IPS-18c (cell line): Measurements from ENCODE around the gene ATG5.
"Not testable (repeated sequence)": the region's sequence is repeated elsewhere in the genome, so short reads cannot be mapped to it uniquely, and the experiment has no call there.

Source experiments
- H3K4me3 ChIP-seq: 2 replicates; pipeline ENCODE4 v1.7.0; 2013; ENCODE audit warnings: low read depth, mild to moderate bottlenecking, low read length, moderate library complexity; ENCODE audit not compliant: insufficient read depth
- H3K9me3 ChIP-seq: one replicate; pipeline ENCODE4 v1.6.1; 2013; ENCODE audit warnings: mild to moderate bottlenecking, low read length, moderate library complexity; ENCODE audit not compliant: control insufficient read depth, insufficient read depth

Gene ATG5

DNA sequence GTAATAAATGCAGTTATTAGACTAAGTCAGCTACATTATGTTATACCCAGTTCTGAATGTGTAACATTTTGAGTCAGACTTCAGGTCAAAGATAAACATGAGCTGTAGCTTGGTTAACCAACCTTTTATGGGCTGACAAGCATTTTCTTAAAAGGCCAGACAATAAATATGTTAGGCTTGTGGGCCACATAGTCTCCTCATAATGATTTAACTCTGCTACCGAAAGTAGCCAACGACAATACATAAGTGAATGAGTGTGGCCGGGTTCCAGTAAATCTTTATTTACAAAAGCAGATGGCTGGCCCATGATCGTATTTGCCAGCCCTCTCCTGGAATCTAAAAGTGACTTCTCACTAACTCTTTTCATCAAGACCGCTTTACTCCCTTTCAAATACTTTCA, 49.9 kb downstream of the ATG5 start:
- Histone ChIP-seq H3K4me3 (no peak overlapping the region), H3K9me3 (no peaks in the 10 kb centered on the region)

DNA sequence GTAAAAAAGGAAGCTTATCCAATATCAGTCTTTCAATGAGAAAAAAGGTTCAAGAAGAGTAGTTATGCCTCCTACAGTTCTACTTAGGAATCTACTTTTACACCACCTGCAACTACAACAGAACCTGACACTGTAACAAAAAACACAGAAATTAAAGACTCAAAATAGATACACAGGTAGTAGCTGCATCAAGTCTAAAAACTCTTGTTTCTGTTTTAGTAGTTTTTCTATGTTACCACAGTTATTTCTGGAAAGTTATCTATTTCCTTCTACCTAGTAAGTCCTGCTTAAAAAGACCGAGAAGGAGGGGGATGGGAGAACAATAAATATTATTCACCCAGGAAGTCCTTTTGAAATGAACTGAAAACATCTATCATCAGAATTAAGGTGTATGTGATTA, 52.5 kb downstream of the ATG5 start:
- Histone ChIP-seq H3K9me3 (peaks cover 4% of the 10 kb centered on the region), H3K4me3 (no peak overlapping the region)

DNA sequence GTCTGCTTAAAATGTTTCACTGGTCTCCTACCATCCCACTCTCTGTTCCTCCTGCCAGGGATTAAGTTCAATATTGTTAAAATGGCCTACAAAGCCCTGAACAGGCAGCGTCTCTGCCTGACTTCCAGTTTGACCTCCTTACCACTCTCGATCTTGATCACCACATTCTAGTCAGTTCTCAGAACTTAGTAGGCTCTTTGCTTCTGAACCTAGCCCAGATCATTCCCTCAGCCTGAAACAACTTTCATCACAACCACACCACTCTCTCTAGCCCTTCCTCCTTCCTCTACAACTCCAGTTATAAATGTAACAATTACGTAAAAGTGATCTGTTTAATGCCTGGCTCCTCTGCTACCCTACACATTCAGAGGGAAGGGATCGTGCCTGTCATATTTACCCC, 53.3 kb downstream of the ATG5 start:
- Histone ChIP-seq H3K4me3 (no peak overlapping the region), H3K9me3 (peaks cover 4% of the 10 kb centered on the region)

DNA sequence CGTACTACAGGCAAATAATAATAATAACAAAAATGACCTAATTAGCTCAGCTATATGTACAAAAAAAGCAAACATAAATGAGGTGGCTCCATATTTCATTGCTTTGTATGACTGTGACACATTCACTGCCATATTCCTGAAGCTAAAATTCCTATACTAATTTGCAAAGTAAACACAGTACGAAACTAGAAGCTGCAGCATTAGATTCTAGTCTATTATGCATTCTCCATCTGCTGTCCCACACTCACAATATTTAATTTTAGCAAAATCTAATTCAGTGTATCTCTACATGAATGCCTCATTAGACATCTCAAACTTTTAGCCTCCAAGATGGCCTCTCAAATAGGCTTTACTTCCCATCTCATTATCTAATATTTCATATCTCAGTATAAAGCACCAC, 55.1 kb downstream of the ATG5 start:
- Histone ChIP-seq H3K4me3 (no peak overlapping the region), H3K9me3 (peaks cover 4% of the 10 kb centered on the region)

DNA sequence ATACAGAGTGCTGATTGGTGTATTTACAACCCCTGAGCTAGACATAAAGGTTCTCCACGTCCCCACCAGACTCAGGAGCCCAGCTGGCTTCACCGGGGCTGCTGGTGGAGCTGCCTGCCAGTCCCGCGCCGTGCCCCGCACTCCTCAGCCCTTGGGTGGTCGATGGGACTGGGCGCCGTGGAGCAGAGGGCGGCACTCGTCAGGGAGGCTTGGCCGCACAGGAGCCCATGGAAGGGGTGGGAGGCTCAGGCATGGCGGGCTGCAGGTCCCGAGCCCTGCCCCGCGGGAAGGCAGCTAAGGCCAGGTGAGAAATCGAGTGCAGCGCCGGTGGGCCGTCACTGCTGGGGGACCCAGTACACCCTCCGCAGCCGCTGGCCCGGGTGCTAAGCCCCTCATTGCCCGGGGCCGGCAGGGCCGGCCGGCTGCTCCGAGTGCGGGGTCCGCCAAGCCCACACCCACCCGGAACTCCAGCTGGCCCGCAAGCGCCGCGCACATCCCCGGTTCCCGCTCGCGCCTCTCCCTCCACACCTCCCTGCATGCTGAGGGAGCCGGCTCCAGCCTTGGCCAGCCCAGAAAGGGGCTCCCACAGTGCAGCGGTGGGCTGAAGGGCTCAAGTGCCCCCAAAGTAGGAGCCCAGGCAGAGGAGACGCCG, 56.2 kb downstream of the ATG5 start:
- not testable (repeated sequence) for H3K4me3 ChIP-seq, H3K9me3 ChIP-seq

DNA sequence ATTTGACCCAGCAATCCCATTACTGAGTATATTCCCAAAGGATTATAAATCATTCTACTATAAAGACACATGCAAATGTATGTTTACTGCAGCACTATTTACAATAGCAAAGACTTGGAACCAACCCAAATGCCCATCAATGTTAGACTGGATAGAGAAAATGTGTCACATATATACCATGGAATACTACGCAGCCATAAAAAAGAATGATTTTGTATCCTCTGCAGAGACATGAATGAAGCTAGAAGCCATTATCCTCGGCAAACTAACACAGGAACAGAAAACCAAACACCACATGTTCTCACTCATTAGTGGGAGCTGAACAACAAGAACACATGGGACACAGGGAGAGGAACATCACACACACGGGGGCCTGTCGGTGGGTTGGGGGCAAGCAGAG, 57.1 kb downstream of the ATG5 start:
- not testable (repeated sequence) for H3K4me3 ChIP-seq, H3K9me3 ChIP-seq

DNA sequence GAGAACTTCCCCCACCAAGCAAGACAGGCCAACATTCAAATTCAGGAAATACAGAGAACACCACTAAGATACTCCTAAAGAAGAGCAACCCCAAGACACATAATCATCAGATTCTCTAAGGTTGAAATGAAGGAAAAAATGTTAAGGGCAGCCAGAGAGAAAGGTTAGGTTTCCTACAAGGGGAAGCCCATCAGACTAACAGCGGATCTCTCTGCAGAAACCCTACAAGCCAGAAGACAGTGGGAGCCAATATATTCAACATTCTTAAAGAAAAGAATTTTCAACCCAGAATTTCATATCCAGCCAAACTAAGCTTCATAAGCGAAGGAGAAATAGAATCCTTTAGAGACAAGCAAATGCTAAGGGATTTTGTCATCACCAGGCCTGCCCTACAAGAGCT, 61.1 kb downstream of the ATG5 start:
- H3K9me3 ChIP-seq, H3K4me3 ChIP-seq: not testable (repeated sequence)

DNA sequence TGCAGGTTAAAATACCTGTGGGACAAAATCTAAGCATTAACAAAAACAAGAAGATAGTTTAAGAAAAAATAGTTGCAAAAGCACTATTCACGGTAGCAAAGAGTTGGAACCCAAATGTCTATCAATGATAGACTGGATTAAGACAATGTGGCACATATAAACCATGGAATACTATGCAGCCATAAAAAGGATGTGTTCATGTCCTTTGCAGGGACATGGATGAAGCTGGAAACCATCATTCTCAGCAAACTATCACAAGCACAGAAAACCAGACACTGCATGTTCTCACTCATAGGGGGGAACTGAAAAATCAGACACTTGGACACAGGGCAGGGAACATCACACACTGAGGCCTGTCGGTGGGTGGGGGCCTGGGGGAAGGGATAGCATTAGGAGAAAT, 65.8 kb downstream of the ATG5 start:
- H3K4me3 ChIP-seq, H3K9me3 ChIP-seq: not testable (repeated sequence)

DNA sequence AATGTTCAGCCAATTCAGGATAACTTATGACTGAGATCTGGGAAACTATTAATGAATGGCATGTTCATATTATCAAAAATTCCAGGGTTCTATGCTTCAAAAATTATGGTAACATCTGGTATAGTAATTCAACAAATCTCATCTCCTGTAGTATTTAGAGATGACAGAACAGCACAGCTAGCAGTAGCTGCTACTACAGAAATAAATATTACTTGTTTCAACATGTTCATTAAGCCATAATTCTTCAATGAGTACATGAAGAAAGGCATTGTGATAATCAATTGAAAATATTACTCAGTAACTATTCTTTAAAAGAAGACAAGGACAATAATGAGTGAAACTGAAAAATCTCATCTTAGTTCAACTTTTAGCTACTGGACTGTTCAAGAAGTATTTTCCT, 66.8 kb downstream of the ATG5 start:
- Histone ChIP-seq H3K9me3 (no peaks in the 10 kb centered on the region), H3K4me3 (no peak overlapping the region)

DNA sequence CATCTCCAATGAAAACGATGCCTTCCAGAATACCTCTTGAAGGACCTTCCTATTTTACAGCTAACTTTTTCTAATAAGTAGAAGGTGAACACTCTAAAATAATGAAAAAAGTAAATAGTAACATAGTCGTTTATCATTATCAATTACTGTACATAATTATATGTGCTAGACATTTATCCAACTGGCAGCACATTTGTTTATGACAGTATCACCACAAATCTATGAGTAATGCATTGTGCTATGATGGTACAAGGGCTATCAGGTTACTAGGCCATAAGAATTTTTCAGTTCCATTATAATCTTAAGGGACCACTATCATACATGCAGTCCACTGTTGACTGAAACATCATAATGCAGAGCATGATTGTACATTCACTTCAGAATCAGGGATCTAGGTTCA, 68.4 kb downstream of the ATG5 start:
- Histone ChIP-seq H3K4me3 (no peak overlapping the region), H3K9me3 (no peaks in the 10 kb centered on the region)

DNA sequence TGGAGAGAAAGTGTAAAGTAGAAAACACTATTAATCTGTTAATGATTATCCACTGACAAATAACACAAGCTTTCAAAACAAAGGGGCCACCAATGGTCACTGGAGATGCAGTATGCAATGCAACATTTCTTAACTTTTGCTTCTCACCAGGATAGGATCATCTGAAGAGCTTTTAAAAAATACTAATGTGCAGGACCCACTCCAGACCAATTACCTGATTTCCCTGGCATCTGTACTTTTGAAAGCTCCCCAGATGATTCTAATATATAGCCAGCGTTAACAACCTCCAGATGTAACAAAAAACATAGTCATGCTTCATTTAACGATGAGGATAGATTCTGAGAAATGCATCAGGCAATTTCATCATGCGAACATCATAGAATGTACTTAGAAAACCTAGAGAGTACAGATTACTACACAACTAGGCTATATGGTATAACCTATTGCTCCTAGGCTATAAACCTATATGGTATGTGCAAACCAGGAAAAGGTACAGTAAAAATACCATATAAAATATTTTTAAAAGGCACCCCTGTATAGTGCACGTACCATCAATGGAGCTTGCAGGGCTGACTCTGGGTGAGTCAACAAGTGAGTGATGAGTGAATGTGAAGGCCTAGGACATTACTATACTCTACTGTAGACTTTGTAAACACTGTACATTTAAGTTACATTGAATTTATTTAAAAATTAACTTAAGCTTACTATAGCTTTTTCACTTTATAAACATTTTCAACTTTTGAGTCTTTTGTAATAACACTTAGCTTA, 69.2 kb downstream of the ATG5 start:
- Histone ChIP-seq H3K9me3 (no peaks in the 10 kb centered on the region), H3K4me3 (no peak overlapping the region)

DNA sequence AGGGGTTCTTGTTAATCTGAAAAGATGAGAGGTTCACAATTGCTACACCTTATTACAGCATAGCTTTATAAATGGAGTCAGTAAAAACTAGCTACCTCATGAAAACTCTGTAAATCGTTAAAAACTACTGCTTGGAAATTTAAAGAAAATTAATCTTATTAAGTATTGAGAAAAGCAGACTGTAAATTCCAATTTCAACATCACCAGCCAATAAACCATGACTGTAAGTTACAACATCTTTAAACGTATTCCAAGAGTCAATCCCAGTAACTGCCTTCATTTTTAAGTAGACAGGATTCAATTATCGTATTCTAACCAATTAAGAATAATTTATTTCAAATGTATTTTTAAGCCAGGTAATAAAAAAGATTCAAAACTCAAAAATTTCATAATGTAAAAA, 70.3 kb downstream of the ATG5 start:
- Histone ChIP-seq H3K4me3 (no peak overlapping the region), H3K9me3 (no peaks in the 10 kb centered on the region)

DNA sequence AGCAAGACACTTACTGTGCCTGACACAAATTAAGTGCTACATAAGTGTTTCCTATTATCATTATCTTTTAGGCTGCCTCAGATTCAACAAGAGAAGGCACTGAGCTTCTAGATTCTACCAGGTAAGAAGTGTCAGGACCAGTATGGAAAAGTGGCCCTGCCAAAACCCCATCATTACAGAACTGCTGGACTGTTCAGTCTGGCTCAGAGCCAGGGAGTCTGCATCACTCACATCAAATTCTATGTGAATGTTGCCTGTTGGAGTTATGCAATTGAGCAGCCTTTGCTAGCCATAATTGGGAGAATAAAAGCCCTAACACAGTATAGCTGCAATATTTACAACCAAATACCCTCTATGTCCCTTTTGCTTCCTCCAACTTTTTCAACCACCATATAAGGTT, 70.9 kb downstream of the ATG5 start:
- no peak overlapping the region for H3K4me3 ChIP-seq

DNA sequence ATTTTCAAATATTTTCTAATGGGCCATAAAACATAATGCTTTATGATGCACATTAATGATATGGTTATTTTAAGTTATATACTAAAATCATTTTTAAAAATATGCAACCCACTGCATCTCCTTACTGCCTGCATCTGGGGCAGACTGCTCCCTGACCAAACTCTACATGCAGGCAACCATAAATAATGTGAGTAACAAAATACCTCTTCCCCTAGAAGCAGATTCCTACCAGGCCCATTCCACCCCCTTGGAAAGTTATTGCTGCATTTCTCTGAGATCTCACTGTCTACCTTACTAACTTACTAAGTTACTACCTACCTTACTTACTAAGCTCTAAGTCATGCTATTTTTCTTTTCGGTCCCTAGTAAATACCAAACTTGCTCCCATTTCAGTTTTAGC, 71.8 kb downstream of the ATG5 start:
- Histone ChIP-seq H3K9me3 (no peaks in the 10 kb centered on the region), H3K4me3 (no peak overlapping the region)

More for the DNA sequence above, 70.9 kb downstream of the ATG5 start:
- H3K9me3 ChIP-seq, result no peaks in the 10 kb centered on the region

DNA sequence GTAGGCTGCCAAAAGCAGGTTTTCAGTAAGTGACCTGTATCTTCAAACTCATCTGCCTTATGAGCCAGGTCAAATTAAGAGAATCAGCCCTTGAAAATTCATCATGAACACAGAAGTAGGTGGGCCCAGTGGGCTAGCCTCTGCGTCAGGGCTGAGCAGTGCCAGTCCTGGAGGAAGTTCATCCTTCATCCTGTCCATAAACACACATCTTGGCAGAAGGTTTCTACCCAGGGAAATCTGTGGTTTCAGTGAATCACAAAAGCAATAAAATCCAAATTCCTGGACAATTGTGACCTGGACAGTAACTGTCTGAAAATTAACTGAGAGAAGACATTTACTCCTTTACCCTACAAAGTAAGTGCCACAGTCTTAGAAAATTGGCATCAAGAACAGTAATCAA, 72.4 kb downstream of the ATG5 start:
- Histone ChIP-seq H3K9me3 (no peaks in the 10 kb centered on the region), H3K4me3 (no peak overlapping the region)

DNA sequence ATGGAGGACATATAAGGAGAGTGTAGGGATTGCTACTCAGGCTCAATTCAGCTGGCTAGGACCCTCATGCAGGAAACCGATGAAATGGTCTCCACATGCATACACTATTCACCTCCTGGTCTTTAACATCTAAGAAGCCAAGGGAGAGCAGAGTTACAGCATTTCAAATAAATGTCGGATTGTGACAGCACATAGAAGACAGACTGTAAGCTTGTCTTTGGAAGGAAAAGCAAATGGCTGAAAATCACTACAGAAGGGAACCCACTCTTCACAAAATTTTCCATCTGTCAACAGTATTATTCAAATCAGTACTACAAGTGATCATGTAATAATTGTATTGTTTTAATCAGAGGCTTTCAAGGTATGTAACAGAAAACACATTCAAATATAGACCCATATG, 72.9 kb downstream of the ATG5 start:
- Histone ChIP-seq H3K4me3 (no peak overlapping the region), H3K9me3 (no peaks in the 10 kb centered on the region)

DNA sequence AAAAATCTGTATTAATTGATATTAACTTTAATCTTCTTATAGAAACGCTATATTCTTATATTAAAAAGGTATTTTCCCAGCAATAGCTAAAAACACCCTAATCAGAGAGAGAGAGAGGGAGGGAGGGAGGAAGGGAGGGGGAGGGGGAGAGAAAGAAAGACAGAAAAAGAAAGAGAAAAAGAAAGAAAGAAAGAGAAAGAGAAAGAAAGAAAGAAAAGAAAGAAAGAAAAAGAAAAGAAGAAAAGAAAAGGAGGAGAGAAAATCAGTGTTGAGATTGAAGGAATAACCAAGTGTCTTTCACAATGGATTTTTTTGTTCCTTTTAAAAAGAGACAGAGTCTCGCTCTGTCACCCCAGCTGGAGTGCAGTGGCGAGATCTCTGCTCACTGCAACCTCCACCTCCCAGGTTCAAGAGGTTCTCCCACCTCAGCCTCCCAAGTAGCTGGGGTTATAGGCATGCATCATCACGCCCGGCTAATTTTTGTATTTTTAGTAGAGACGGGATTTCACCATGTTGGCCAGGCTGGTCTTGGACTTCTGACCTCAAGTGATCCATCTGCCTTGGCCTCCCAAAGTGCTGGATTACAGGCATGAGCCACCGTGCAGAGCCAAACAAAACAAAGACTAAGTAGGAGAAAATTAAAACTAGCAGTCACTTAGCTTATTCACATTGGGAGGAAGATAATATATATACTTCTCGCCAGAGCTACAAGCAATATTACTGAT, 73.9 kb downstream of the ATG5 start:
- not testable (repeated sequence) for H3K9me3 ChIP-seq, H3K4me3 ChIP-seq

DNA sequence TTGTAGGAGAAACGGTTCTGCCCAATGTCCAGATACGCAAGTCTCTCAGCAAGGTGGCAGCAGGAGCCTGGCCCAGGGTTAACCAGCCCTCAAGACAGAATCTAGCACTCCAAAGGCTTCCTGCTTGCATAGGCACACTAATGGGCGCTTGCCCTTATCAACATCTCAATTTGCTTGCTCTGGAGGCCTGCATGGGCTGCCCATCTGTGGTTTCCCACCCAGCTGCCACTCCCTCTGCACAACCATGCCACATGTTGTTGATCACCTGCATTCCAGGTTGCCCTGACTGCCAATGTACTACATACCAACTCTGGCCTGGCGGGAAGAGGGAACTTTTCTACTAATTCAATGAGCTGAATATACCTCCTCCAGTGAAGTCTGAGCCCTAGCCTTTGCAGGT, 74.6 kb downstream of the ATG5 start:
- Histone ChIP-seq H3K9me3 (no peaks in the 10 kb centered on the region), H3K4me3 (no peak overlapping the region)
